A549 (cell line): Measurements from ENCODE around the gene FBXO24.
A peak's percentile ranks its signal among the peaks of the same experiment; 100 is the strongest.

ENCODE experiments used
- JUN ChIP-seq, 2 experiments: fragments of >200 bp; sonication (Bioruptor Twin); formaldehyde crosslinking; IDR thresholded peaks; 2 replicates in 1 of 2; 3 replicates in 1 of 2; pipeline ENCODE4 v1.6.1; 2016 to 2017
- TF ChIP-seq, protein P1 (sequence below): fragments of >200 bp; sonication (Bioruptor Twin); formaldehyde crosslinking; IDR thresholded peaks from 3 replicates; pipeline ENCODE4 v1.5.1; 2016

GRCh38 chr7:100586266-100587025 is at the start of gene FBXO24:
- TF ChIP-seq, protein P1, sequence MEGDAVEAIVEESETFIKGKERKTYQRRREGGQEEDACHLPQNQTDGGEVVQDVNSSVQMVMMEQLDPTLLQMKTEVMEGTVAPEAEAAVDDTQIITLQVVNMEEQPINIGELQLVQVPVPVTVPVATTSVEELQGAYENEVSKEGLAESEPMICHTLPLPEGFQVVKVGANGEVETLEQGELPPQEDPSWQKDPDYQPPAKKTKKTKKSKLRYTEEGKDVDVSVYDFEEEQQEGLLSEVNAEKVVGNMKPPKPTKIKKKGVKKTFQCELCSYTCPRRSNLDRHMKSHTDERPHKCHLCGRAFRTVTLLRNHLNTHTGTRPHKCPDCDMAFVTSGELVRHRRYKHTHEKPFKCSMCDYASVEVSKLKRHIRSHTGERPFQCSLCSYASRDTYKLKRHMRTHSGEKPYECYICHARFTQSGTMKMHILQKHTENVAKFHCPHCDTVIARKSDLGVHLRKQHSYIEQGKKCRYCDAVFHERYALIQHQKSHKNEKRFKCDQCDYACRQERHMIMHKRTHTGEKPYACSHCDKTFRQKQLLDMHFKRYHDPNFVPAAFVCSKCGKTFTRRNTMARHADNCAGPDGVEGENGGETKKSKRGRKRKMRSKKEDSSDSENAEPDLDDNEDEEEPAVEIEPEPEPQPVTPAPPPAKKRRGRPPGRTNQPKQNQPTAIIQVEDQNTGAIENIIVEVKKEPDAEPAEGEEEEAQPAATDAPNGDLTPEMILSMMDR: no peak
- TF ChIP-seq JUN (IDR thresholded peaks at IDR 0.05): peak in 1 of 2 experiments; percentile 53; a peak in 2 of 5 replicates
